Neural progenitor cell (in vitro differentiated cells): ENCODE data around the gene PEF1. TPM values are rescaled to one million over a fixed set of nuclear protein-coding genes. Genes with fewer than 3 reads are reported as not detected.

ENCODE experiments used
- DNase-seq: peaks from one replicate; pipeline ENCODE4 v3.0.0-alpha.2; 2016; ENCODE audit warnings: low spot score
- H2AFZ ChIP-seq: fragments of 200-600 bp; sonication (generic); replicated peaks from 2 replicates; pipeline ENCODE4 v1.6.1; 2016; ENCODE audit warnings: antibody characterized with exemption
- H3F3A ChIP-seq: fragments of 200-600 bp; sonication (generic); 2 replicates; pipeline ENCODE4 v1.6.1; 2016; ENCODE audit warnings: antibody characterized with exemption, low read depth
- H3K27ac ChIP-seq: fragments of 200-600 bp; sonication (generic); 2 replicates; pipeline ENCODE4 v1.5.1; 2016; ENCODE audit warnings: mild to moderate bottlenecking
- H3K27me3 ChIP-seq: fragments of 200-600 bp; sonication (generic); 2 replicates; pipeline ENCODE4 v1.6.1; 2016; ENCODE audit warnings: mild to moderate bottlenecking, moderate library complexity
- H3K36me3 ChIP-seq: fragments of 200-600 bp; sonication (generic); 2 replicates; pipeline ENCODE4 v1.5.1; 2016
- H3K4me1 ChIP-seq: fragments of 200-600 bp; sonication (generic); 2 replicates; pipeline ENCODE4 v1.6.1; 2016; ENCODE audit warnings: mixed run types
- H3K4me2 ChIP-seq: fragments of 200-600 bp; sonication (generic); 2 replicates; pipeline ENCODE4 v1.6.1; 2016
- H3K4me3 ChIP-seq: fragments of 200-600 bp; sonication (generic); 2 replicates; pipeline ENCODE4 v1.5.1; 2016
- H3K79me2 ChIP-seq: fragments of 200-600 bp; sonication (generic); 2 replicates; pipeline ENCODE4 v1.6.1; 2016; ENCODE audit warnings: low read depth
- H3K9ac ChIP-seq: fragments of 200-600 bp; sonication (generic); 2 replicates; pipeline ENCODE4 v1.6.1; 2016
- H3K9me3 ChIP-seq: fragments of 200-600 bp; sonication (generic); 2 replicates; pipeline ENCODE4 v1.5.1; 2016; ENCODE audit warnings: low read depth
- H4K20me1 ChIP-seq: fragments of 200-600 bp; sonication (generic); 2 replicates; pipeline ENCODE4 v1.6.1; 2016; ENCODE audit warnings: low read depth
- H3K27ac Mint-ChIP-seq: 3 replicates; pipeline ENCODE4 v1.8.0; 2021; ENCODE audit warnings: mixed read lengths
- H3K27me3 Mint-ChIP-seq: 2 replicates; pipeline ENCODE4 v1.8.0; 2022; ENCODE audit warnings: low read depth, mild to moderate bottlenecking, inconsistent platforms, moderate library complexity, mixed read lengths; ENCODE audit not compliant: insufficient read depth
- H3K36me3 Mint-ChIP-seq: 3 replicates; pipeline ENCODE4 v1.8.0; 2021; ENCODE audit warnings: mixed read lengths
- H3K4me1 Mint-ChIP-seq: 3 replicates; pipeline ENCODE4 v1.8.0; 2021; ENCODE audit warnings: mixed read lengths
- H3K4me3 Mint-ChIP-seq: 3 replicates; pipeline ENCODE4 v1.8.0; 2021; ENCODE audit warnings: mild to moderate bottlenecking, moderate library complexity, mixed read lengths
- H3K9me3 Mint-ChIP-seq: 3 replicates; pipeline ENCODE4 v1.8.0; 2020; ENCODE audit warnings: mixed read lengths
- EZH2 ChIP-seq: fragments of 200-600 bp; sonication (generic); IDR thresholded peaks from 2 replicates; pipeline ENCODE4 v1.6.1; 2017; ENCODE audit warnings: antibody characterized with exemption, mild to moderate bottlenecking, moderate library complexity
- EZH2phosphoT487 ChIP-seq: fragments of 200-600 bp; sonication (generic); IDR thresholded peaks from 2 replicates; pipeline ENCODE4 v1.6.1; 2017; ENCODE audit warnings: antibody characterized with exemption
- total RNA-seq: library from RNA; depleted of rRNA; stranded (reverse); fragments of >200 nt; gene quantifications from 2 replicates; pipeline ENCODE4 v1.2.3, GENCODE V29; 2015; ENCODE audit warnings: low replicate concordance
- TF ChIP-seq, protein P1 (sequence below): fragments of 200-600 bp; sonication (generic); IDR thresholded peaks from 2 replicates; pipeline ENCODE4 v1.5.1; 2017; ENCODE audit warnings: antibody characterized with exemption, mild to moderate bottlenecking

The PEF1 gene
- total RNA-seq, 1 donor from 2014 or later, result 30.7 TPM

DNA sequence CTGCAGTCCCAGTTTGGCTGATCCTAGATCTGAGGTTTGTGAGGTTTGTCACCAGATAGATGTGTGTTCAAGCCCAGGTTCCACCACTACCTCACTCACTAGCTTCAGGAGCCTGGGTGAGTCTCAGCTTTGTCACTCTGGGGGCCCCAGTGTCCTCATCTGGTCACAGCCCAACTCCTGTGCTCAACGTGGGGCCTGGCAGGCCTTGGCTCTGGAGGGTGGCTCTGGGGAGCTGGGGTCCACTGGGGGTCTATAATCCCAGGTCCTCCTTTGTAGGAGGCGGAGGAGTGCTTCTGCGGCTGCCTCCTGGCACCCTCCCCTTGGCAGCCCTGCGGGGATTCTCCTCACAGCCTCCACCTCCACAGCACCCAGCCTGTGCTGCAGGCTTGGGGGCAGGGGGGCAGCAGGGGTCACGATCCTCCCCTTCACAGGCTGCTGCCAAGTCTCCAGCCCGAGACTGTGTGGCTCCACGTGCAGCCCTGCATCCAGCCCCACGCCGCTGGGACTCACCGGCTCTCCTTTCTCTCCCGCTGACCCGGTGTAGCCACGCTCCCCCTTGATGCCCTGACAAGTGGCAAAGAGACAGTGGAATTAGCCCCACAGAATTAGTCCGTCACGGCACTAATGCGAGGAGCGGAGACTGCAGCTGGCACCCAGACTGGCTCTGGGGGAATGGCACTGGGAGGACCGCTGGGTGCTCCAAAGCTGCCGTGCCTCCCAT, 22.5 kb upstream of the PEF1 start:
- Mint-ChIP-seq H3K27me3 (peaks cover 5% of the 10 kb centered on the region), H3K36me3 (no peaks in the 10 kb centered on the region), H3K4me3 (no peak overlapping the region), H3K27ac (no peak overlapping the region), H3K9me3 (no peaks in the 10 kb centered on the region), H3K4me1 (peaks cover 25% of the 10 kb centered on the region)
- H3K27ac ChIP-seq, result no peak overlapping the region
- H3K27me3 ChIP-seq, result no peaks in the 10 kb centered on the region
- H3K4me2 ChIP-seq, result no peak overlapping the region
- H3F3A ChIP-seq, result no peaks in the 10 kb centered on the region
- no peaks in the 10 kb centered on the region for H3K9me3 ChIP-seq
- DNase-seq, result no peak
- H3K4me1 ChIP-seq, result peaks cover 13% of the 10 kb centered on the region
- no peak for TF ChIP-seq EZH2phosphoT487
- TF ChIP-seq EZH2, result no peak
- TF ChIP-seq, protein P1, sequence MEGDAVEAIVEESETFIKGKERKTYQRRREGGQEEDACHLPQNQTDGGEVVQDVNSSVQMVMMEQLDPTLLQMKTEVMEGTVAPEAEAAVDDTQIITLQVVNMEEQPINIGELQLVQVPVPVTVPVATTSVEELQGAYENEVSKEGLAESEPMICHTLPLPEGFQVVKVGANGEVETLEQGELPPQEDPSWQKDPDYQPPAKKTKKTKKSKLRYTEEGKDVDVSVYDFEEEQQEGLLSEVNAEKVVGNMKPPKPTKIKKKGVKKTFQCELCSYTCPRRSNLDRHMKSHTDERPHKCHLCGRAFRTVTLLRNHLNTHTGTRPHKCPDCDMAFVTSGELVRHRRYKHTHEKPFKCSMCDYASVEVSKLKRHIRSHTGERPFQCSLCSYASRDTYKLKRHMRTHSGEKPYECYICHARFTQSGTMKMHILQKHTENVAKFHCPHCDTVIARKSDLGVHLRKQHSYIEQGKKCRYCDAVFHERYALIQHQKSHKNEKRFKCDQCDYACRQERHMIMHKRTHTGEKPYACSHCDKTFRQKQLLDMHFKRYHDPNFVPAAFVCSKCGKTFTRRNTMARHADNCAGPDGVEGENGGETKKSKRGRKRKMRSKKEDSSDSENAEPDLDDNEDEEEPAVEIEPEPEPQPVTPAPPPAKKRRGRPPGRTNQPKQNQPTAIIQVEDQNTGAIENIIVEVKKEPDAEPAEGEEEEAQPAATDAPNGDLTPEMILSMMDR, result no peak
- no peaks in the 10 kb centered on the region for H4K20me1 ChIP-seq
- H3K9ac ChIP-seq, result no peak overlapping the region
- H3K36me3 ChIP-seq, result no peaks in the 10 kb centered on the region
- no peak overlapping the region for H3K4me3 ChIP-seq
- no peak overlapping the region for H2AFZ ChIP-seq
- H3K79me2 ChIP-seq, result no peaks in the 10 kb centered on the region

GRCh38 chr1:31666263-31666963, 21.7 kb upstream of the PEF1 start:
- Histone ChIP-seq H3K9me3 (no peaks in the 10 kb centered on the region), H3K27me3 (no peaks in the 10 kb centered on the region), H3K36me3 (no peaks in the 10 kb centered on the region), H3F3A (no peaks in the 10 kb centered on the region), H4K20me1 (no peaks in the 10 kb centered on the region), H3K4me2 (no peak overlapping the region), H3K79me2 (no peaks in the 10 kb centered on the region), H3K27ac (no peak overlapping the region), H3K4me1 (peaks cover 13% of the 10 kb centered on the region), H3K4me3 (no peak overlapping the region), H2AFZ (no peak overlapping the region), H3K9ac (no peak overlapping the region)
- no peaks in the 10 kb centered on the region for H3K36me3 Mint-ChIP-seq
- H3K4me1 Mint-ChIP-seq, result peaks cover 25% of the 10 kb centered on the region
- peaks cover 4% of the 10 kb centered on the region for H3K27me3 Mint-ChIP-seq
- TF ChIP-seq EZH2 (no peak), EZH2phosphoT487 (no peak)
- TF ChIP-seq, protein P1, result no peak
- H3K9me3 Mint-ChIP-seq, result no peaks in the 10 kb centered on the region
- H3K4me3 Mint-ChIP-seq, result no peak overlapping the region
- H3K27ac Mint-ChIP-seq, result peak overlapping the region; percentile 68
- no peak for DNase-seq

- H4K20me1 ChIP-seq, result no peaks in the 10 kb centered on the region
- no peaks in the 10 kb centered on the region for H3K36me3 Mint-ChIP-seq
- H3K9me3 Mint-ChIP-seq, result no peaks in the 10 kb centered on the region
- no peaks in the 10 kb centered on the region for H3K9me3 ChIP-seq
- TF ChIP-seq EZH2phosphoT487, result no peak
- TF ChIP-seq, protein P1, result no peak
- no peak for TF ChIP-seq EZH2
- H3K4me1 ChIP-seq, result peaks cover 6% of the 10 kb centered on the region
- H3K4me1 Mint-ChIP-seq, result peaks cover 21% of the 10 kb centered on the region
- no peak overlapping the region for H2AFZ ChIP-seq
- no peak for DNase-seq
- H3K27me3 Mint-ChIP-seq, result peaks cover 5% of the 10 kb centered on the region
- H3K36me3 ChIP-seq, result no peaks in the 10 kb centered on the region
- no peaks in the 10 kb centered on the region for H3K79me2 ChIP-seq
- H3K9ac ChIP-seq, result no peak overlapping the region
- no peak overlapping the region for H3K27ac Mint-ChIP-seq
- H3K27me3 ChIP-seq, result no peaks in the 10 kb centered on the region
- H3K4me3 Mint-ChIP-seq, result no peak overlapping the region
- no peak overlapping the region for H3K4me2 ChIP-seq
- H3F3A ChIP-seq, result no peaks in the 10 kb centered on the region
- no peak overlapping the region for H3K27ac ChIP-seq
- H3K4me3 ChIP-seq, result no peak overlapping the region
These were observed 20.7 kb upstream of the PEF1 start for GRCh38 chr1:31665234-31665878.
